BE2C (cell line): ENCODE data around the gene ZNF132.
"Not testable (repeated sequence)": the region's sequence is repeated elsewhere in the genome, so short reads cannot be mapped to it uniquely, and the experiment has no call there.

Experiments used
- DNase-seq: peaks from one replicate; pipeline ENCODE4 v3.0.0-alpha.2; 2020
- H3K27me3 ChIP-seq: fragments of 250-450 bp; sonication (Bioruptor Pico); 2 replicates; pipeline ENCODE4 v1.5.1; 2020; ENCODE audit warnings: mild to moderate bottlenecking
- H3K36me3 ChIP-seq: fragments of 250-450 bp; sonication (Bioruptor Pico); 2 replicates; pipeline ENCODE4 v1.5.1; 2020; ENCODE audit warnings: mild to moderate bottlenecking
- H3K4me1 ChIP-seq: fragments of 250-450 bp; sonication (Bioruptor Pico); 2 replicates; pipeline ENCODE4 v1.5.1; 2020
- H3K4me3 ChIP-seq: 2 replicates; pipeline ENCODE4 v1.5.1; 2011; ENCODE audit warnings: low read depth, low read length
- H3K9me3 ChIP-seq: fragments of 250-450 bp; sonication (Bioruptor Pico); 2 replicates; pipeline ENCODE4 v1.5.1; 2020
- CTCF ChIP-seq: IDR thresholded peaks from 2 replicates; pipeline ENCODE4 v1.5.1; 2012; ENCODE audit warnings: mild to moderate bottlenecking, low read depth, low read length

ZNF132 gene

GRCh38 chr19:58409010-58409790 is 30.8 kb downstream of the ZNF132 start:
- no peaks in the 10 kb centered on the region for H3K9me3 ChIP-seq
- no peaks in the 10 kb centered on the region for H3K27me3 ChIP-seq
- peak; percentile 66 for DNase-seq
- H3K4me3 ChIP-seq: peak overlapping the region; percentile 95
- H3K36me3 ChIP-seq: peaks cover 3% of the 10 kb centered on the region; the same call in 1 of the 2 replicates
- H3K4me1 ChIP-seq: no peaks in the 10 kb centered on the region; the same call in 1 of the 2 replicates
- TF ChIP-seq CTCF: no peak

- H3K9me3 ChIP-seq: no peaks in the 10 kb centered on the region
- no peak for TF ChIP-seq CTCF
- DNase-seq: peak; percentile 97
- peaks cover 3% of the 10 kb centered on the region; the same call in 1 of the 2 replicates for H3K36me3 ChIP-seq
- no peaks in the 10 kb centered on the region; the same call in 1 of the 2 replicates for H3K4me1 ChIP-seq
- no peaks in the 10 kb centered on the region for H3K27me3 ChIP-seq
- H3K4me3 ChIP-seq: peak within 1 kb of the TSS; percentile 95
Observed at GRCh38 chr19:58408152-58409009, 31.6 kb downstream of the ZNF132 start, which contains the start of gene ZNF584. Gene ZNF584 (plus strand): TSS chr19:58408649. CDS start chr19:58409148, 499 bp downstream.

- Histone ChIP-seq H3K27me3 (no peaks in the 10 kb centered on the region), H3K36me3 (peaks cover 3% of the 10 kb centered on the region; the same call in 1 of the 2 replicates), H3K4me1 (peaks cover 3% of the 10 kb centered on the region; the same call in 1 of the 2 replicates), H3K4me3 (peak overlapping the region; percentile 95), H3K9me3 (no peaks in the 10 kb centered on the region)
- no peak for DNase-seq
- no peak for TF ChIP-seq CTCF
Observed at GRCh38 chr19:58407658-58408151, 32.2 kb downstream of the ZNF132 start.

- DNase-seq: no peak
- no peaks in the 10 kb centered on the region for H3K27me3 ChIP-seq
- peak overlapping the region; percentile 95 for H3K4me3 ChIP-seq
- H3K36me3 ChIP-seq: no peaks in the 10 kb centered on the region; the same call in 1 of the 2 replicates
- H3K4me1 ChIP-seq: peaks cover 3% of the 10 kb centered on the region; the same call in 1 of the 2 replicates
- peak; percentile 45 for TF ChIP-seq CTCF
- H3K9me3 ChIP-seq: no peaks in the 10 kb centered on the region
Observed at GRCh38 chr19:58406818-58407657, 32.9 kb downstream of the ZNF132 start.

- DNase-seq: not testable (repeated sequence)
Observed at GRCh38 chr19:58403920-58404478, 36.0 kb downstream of the ZNF132 start.

More at GRCh38 chr19:58403920-58404478, 36.0 kb downstream of the ZNF132 start:
- H3K4me1 ChIP-seq, H3K4me3 ChIP-seq, H3K9me3 ChIP-seq, H3K27me3 ChIP-seq, H3K36me3 ChIP-seq: not testable (repeated sequence)
